Right atrium auricular region (tissue), 2 donors: ENCODE measurements around the gene ST6GALNAC1. TPM values are rescaled to one million over a fixed set of nuclear protein-coding genes. Genes with fewer than 3 reads are reported as not detected.

Experiments
- DNase-seq: peaks from one replicate; pipeline ENCODE4 v3.0.0-alpha.2; 2019; ENCODE audit warnings: low spot score
- H3K27ac ChIP-seq, 2 donors: fragments of 200-600 bp; sonication (generic); 1 replicate in 1 of 2; 2 replicates in 1 of 2; pipeline ENCODE4 v1.5.1; 2016 to 2019
- H3K27me3 ChIP-seq, 2 donors: fragments of 200-600 bp; sonication (generic); one replicate each; pipeline versions ENCODE4 v1.5.1 to v1.6.0; 2017 to 2019
- H3K36me3 ChIP-seq: fragments of 200-600 bp; sonication (generic); one replicate; pipeline ENCODE4 v1.5.1; 2016
- H3K4me1 ChIP-seq, 2 donors: fragments of 200-600 bp; sonication (generic); one replicate each; pipeline versions ENCODE4 v1.5.1 to v1.6.0; 2017 to 2019
- H3K4me3 ChIP-seq, 2 donors: fragments of 200-600 bp; sonication (generic); 1 replicate in 1 of 2; 2 replicates in 1 of 2; pipeline ENCODE4 v1.5.1; 2017 to 2019; ENCODE audit warnings: mild to moderate bottlenecking in 1 of 2, moderate library complexity in 1 of 2
- H3K9me3 ChIP-seq, 2 donors: fragments of 200-600 bp; sonication (generic); one replicate each; pipeline ENCODE4 v1.5.1; 2019
- total RNA-seq, 2 donors: library from RNA; depleted of rRNA; stranded (reverse); fragments of >200 nt; gene quantifications; one replicate each; pipeline ENCODE4 v1.1.0, GENCODE V29; 2016
- TF ChIP-seq, protein P1 (sequence below), 2 donors: fragments of 200-600 bp; sonication (generic); IDR thresholded peaks; one replicate each; pipeline ENCODE4 v1.5.1; 2019; ENCODE audit warnings: antibody characterized with exemption in 2 of 2

ST6GALNAC1 gene
- total RNA-seq, 2 donors from 2014 or later, result 2.4 to 7.1 TPM

DNA sequence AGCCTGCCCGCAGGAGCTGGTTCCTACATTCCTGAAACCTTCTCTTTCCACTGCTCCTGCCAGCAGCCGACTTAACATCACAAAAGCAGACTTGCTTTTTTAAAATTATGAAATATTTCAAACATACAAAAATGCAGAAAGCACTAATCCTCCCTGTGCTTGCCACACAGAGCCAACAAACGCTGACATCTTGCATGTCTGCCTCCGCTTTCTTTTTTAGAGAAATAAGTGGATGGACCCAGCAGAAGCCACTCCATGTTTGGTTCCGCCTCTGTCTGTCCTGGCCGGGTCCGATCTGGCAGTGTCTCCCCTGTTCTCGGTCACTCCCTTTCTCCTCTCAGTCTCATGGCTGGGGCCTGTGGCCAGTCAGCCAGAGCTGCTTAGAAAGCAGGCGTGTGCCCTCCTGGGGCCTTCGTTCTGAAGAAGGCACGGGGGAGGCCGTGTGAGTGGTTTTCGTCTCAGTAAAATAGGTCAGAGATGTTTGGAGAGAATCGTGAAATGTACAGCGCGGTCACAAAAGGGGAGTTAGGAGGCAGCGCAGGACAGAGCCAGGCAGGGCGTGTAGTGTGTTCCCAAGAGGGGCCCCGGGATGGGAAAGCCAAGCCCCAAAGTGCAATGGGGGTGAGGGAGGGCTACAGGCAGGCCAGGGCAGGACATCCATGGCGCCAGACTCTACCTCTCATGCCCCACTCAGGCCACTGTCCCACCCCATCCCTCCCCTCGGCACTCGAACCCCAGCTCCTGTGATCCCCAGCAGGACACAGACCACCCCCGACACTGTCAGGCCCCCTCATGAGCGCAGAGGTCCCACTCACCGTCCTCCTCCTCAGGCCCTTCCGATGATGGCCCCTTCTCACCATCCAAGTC is 44.0 kb upstream of the ST6GALNAC1 start:
- DNase-seq, result peak; percentile 81
- Histone ChIP-seq H3K27ac (peak overlapping the region; percentile 93 to 98), H3K27me3 (no peaks in the 10 kb centered on the region), H3K36me3 (peaks cover 37% of the 10 kb centered on the region), H3K4me3 (peak overlapping the region in 1 of 2 donors; percentile 5), H3K4me1 (peaks cover 0 to 100% of the 10 kb centered on the region in 2 donors), H3K9me3 (no peaks in the 10 kb centered on the region)
- TF ChIP-seq, protein P1, sequence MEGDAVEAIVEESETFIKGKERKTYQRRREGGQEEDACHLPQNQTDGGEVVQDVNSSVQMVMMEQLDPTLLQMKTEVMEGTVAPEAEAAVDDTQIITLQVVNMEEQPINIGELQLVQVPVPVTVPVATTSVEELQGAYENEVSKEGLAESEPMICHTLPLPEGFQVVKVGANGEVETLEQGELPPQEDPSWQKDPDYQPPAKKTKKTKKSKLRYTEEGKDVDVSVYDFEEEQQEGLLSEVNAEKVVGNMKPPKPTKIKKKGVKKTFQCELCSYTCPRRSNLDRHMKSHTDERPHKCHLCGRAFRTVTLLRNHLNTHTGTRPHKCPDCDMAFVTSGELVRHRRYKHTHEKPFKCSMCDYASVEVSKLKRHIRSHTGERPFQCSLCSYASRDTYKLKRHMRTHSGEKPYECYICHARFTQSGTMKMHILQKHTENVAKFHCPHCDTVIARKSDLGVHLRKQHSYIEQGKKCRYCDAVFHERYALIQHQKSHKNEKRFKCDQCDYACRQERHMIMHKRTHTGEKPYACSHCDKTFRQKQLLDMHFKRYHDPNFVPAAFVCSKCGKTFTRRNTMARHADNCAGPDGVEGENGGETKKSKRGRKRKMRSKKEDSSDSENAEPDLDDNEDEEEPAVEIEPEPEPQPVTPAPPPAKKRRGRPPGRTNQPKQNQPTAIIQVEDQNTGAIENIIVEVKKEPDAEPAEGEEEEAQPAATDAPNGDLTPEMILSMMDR (IDR thresholded peaks at IDR 0.05), result no peak

DNA sequence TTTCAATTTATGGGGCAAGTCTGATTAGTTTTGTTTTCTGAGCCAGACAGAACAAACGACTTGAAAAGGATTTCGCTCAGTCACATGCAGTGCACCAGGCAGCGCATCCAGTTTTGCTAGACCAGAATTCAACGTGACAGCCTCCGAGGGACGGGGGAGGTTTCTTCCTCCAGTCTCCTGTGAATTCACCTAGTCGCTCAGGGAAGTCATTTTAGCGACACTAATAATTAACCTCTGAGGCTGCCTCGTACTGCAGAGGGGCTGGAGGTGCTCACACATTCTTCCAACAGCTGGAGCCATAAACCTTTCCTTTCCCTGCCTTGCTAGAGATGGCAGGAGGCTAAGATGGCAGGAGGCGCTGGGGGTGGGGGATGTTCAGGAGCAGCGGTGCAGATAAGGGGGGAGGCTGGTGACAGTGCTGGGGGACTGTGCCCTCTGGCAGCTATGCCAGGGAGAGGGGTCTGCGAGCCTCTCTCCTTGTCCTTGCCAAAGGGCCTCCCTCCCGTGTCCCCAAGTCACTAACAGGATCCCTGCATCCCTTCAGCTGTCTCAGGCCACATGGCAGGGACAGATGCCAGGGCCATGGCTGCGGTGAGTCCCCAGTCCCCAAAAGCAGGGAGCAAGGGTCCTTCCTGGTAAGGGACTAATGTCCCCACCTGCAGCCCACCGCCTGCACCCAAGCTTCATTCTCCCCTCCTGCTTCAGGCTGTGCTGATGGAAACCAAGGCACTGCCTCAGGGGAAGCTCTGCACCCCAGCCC is 43.2 kb upstream of the ST6GALNAC1 start:
- H3K36me3 ChIP-seq, result peaks cover 42% of the 10 kb centered on the region
- peak overlapping the region; percentile 93 to 98 for H3K27ac ChIP-seq
- H3K9me3 ChIP-seq, result no peaks in the 10 kb centered on the region
- peaks cover 0 to 100% of the 10 kb centered on the region in 2 donors for H3K4me1 ChIP-seq
- no peaks in the 10 kb centered on the region for H3K27me3 ChIP-seq
- no peak for DNase-seq
- TF ChIP-seq, protein P1 (IDR thresholded peaks at IDR 0.05), result no peak
- H3K4me3 ChIP-seq, result no peak overlapping the region

DNA sequence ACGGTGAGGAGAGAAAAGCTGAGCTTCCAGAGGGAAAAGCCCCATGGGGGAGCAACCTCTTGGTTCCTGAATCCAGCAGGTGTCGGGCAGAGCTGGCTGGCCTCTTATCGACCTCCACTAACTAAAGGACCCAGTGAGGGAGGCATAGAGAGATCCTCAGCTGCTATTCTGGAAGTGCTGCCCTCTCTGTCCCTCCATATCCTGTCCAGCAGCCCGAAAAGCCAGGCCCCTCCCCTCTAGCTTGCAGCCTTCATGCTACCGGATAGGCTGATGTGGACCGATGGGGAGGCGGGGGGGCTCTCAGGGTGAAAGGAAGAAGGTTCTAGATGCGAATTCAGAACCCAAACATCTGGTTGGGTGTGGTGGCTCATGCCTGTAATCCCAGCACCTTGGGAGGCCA is 42.3 kb upstream of the ST6GALNAC1 start:
- Histone ChIP-seq H3K27me3 (no peaks in the 10 kb centered on the region), H3K27ac (peak overlapping the region; percentile 93 to 98), H3K4me3 (no peak overlapping the region), H3K9me3 (no peaks in the 10 kb centered on the region), H3K36me3 (peaks cover 45% of the 10 kb centered on the region), H3K4me1 (peaks cover 0 to 100% of the 10 kb centered on the region in 2 donors)
- TF ChIP-seq, protein P1 (IDR thresholded peaks at IDR 0.05), result no peak
- DNase-seq, result no peak

DNA sequence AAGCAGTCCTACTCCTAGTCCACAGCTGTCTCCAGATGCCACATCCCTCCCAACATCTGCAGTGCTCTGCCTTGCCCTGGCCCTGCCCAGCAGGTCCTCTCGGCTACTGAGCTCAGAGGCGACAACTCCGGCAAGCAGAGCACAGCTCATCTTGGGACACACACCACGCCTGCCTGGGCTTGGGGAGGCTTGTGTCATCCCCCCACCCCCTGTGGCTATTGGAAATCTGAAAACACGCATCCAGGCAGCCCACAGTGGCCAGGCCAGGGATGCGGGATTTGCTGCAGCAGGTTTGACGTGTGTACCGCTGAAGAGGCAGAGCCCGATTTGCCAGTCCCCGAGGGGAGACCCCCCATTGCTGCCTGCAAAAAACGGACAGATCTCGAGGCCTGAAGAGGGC is 41.8 kb upstream of the ST6GALNAC1 start:
- Histone ChIP-seq H3K4me3 (no peak overlapping the region), H3K36me3 (peaks cover 49% of the 10 kb centered on the region), H3K27me3 (no peaks in the 10 kb centered on the region), H3K27ac (peak overlapping the region; percentile 93 to 98), H3K9me3 (no peaks in the 10 kb centered on the region), H3K4me1 (peaks cover 0 to 97% of the 10 kb centered on the region in 2 donors)
- no peak for DNase-seq
- TF ChIP-seq, protein P1 (IDR thresholded peaks at IDR 0.05), result no peak

DNA sequence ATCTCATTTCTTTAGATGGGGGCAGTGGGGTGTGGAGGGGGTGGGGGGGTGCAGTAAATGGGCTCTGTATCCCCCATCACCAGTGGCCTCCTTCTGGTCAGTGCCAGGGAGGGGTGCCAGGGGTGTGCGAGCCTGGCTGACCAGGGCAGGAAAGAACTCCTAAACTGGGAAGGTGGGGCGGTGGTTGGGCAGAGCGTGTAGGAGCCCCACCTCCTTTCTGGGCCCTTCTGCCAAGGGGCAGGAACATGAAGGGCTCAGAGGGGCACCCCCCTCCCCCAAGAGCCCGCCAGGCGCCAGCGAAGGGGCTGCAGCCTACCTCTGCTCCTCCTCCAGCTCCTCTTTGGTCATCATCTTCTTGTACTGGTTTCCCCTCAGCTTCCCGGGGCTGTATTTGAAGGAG is 41.2 kb upstream of the ST6GALNAC1 start:
- Histone ChIP-seq H3K27ac (peak overlapping the region; percentile 93 to 98), H3K9me3 (no peaks in the 10 kb centered on the region), H3K4me3 (no peak overlapping the region), H3K4me1 (peaks cover 0 to 91% of the 10 kb centered on the region in 2 donors), H3K27me3 (no peaks in the 10 kb centered on the region), H3K36me3 (peaks cover 49% of the 10 kb centered on the region)
- no peak for DNase-seq
- TF ChIP-seq, protein P1 (IDR thresholded peaks at IDR 0.05), result no peak
